H9 (cell line): ENCODE results near the gene DIP2A. TPM values are rescaled to one million over a fixed set of nuclear protein-coding genes. Genes with fewer than 3 reads are reported as not detected.
A peak's percentile ranks its signal among the peaks of the same experiment; 100 is the strongest.

Experiments
- DNase-seq: peaks from one replicate; pipeline ENCODE4 v3.0.0-alpha.2; 2017
- H2AFZ ChIP-seq: one replicate; pipeline ENCODE4 v1.6.1; 2013; ENCODE audit warnings: mild to moderate bottlenecking, low read length, control low read depth, moderate library complexity
- H2AK5ac ChIP-seq: 2 replicates; pipeline ENCODE4 v1.6.1; 2013; ENCODE audit warnings: low read length, control low read depth, mixed read lengths; ENCODE audit not compliant: insufficient read length
- H2BK120ac ChIP-seq: one replicate; pipeline ENCODE4 v1.6.1; 2013; ENCODE audit warnings: low read depth, mild to moderate bottlenecking, low read length, control low read depth, inconsistent platforms; ENCODE audit not compliant: poor library complexity, severe bottlenecking
- H2BK12ac ChIP-seq: 2 replicates; pipeline ENCODE4 v1.6.1; 2013; ENCODE audit warnings: low read length, control low read depth, mixed read lengths, low read depth; ENCODE audit not compliant: insufficient read length
- H2BK15ac ChIP-seq: 2 replicates; pipeline ENCODE4 v1.6.1; 2013; ENCODE audit warnings: low read depth, low read length, control low read depth
- H2BK20ac ChIP-seq: one replicate; pipeline ENCODE4 v1.6.1; 2013; ENCODE audit warnings: low read depth, mild to moderate bottlenecking, low read length, control low read depth, inconsistent platforms; ENCODE audit not compliant: poor library complexity, severe bottlenecking
- H2BK5ac ChIP-seq: 2 replicates; pipeline ENCODE4 v1.6.1; 2013; ENCODE audit warnings: low read length, control low read depth, mixed read lengths; ENCODE audit not compliant: insufficient read length
- H3K14ac ChIP-seq: 2 replicates; pipeline ENCODE4 v1.6.1; 2013; ENCODE audit warnings: low read length, control low read depth; ENCODE audit not compliant: insufficient read depth
- H3K18ac ChIP-seq: 2 replicates; pipeline ENCODE4 v1.6.1; 2013; ENCODE audit warnings: low read depth, mild to moderate bottlenecking, mixed read lengths, low read length, control low read depth; ENCODE audit not compliant: insufficient read length
- H3K23ac ChIP-seq: 2 replicates; pipeline ENCODE4 v1.6.1; 2013; ENCODE audit warnings: low read length, control low read depth, mixed read lengths, low read depth; ENCODE audit not compliant: insufficient read length
- H3K23me2 ChIP-seq: 2 replicates; pipeline ENCODE4 v1.6.1; 2013; ENCODE audit warnings: low read depth, mild to moderate bottlenecking, mixed read lengths, low read length, control low read depth; ENCODE audit not compliant: insufficient read length, poor library complexity, severe bottlenecking
- H3K27ac ChIP-seq: 2 replicates; pipeline ENCODE4 v1.5.1; 2013; ENCODE audit warnings: low read length, control low read depth, mixed read lengths, low read depth; ENCODE audit not compliant: insufficient read length
- H3K27me3 ChIP-seq: 2 replicates; pipeline ENCODE4 v1.6.1; 2013; ENCODE audit warnings: low read length, control low read depth, inconsistent platforms; ENCODE audit not compliant: insufficient read depth
- H3K4ac ChIP-seq: 2 replicates; pipeline ENCODE4 v1.6.1; 2013; ENCODE audit warnings: low read depth, mild to moderate bottlenecking, control low read depth, inconsistent platforms, low read length, moderate library complexity
- H3K4me1 ChIP-seq: 2 replicates; pipeline ENCODE4 v1.6.1; 2013; ENCODE audit warnings: low read length, control low read depth, inconsistent platforms; ENCODE audit not compliant: insufficient read depth
- H3K4me2 ChIP-seq: 2 replicates; pipeline ENCODE4 v1.6.1; 2013; ENCODE audit warnings: low read length, control low read depth, mixed read lengths; ENCODE audit not compliant: insufficient read length, insufficient read depth
- H3K56ac ChIP-seq: 2 replicates; pipeline ENCODE4 v1.6.1; 2013; ENCODE audit warnings: low read depth, mild to moderate bottlenecking, mixed read lengths, low read length, control low read depth; ENCODE audit not compliant: insufficient read length
- H3K79me1 ChIP-seq: 2 replicates; pipeline ENCODE4 v1.6.1; 2013; ENCODE audit warnings: low read depth, mild to moderate bottlenecking, moderate library complexity, low read length, control low read depth, inconsistent platforms; ENCODE audit not compliant: insufficient read depth, poor library complexity, severe bottlenecking
- H3K79me2 ChIP-seq: 2 replicates; pipeline ENCODE4 v1.6.1; 2013; ENCODE audit warnings: low read length, control low read depth, inconsistent platforms; ENCODE audit not compliant: insufficient read depth
- H3K9ac ChIP-seq: 2 replicates; pipeline ENCODE4 v1.6.1; 2013; ENCODE audit warnings: low read length, control low read depth, mixed read lengths; ENCODE audit not compliant: insufficient read length; ENCODE audit errors: extremely low read depth
- H3K9me3 ChIP-seq: one replicate; pipeline ENCODE4 v1.6.1; 2013; ENCODE audit warnings: low read depth, low read length, inconsistent platforms; ENCODE audit not compliant: control insufficient read depth
- H3T11ph ChIP-seq: one replicate; pipeline ENCODE4 v1.6.1; 2013; ENCODE audit warnings: mild to moderate bottlenecking, low read length, control low read depth, inconsistent platforms
- H4K20me1 ChIP-seq: one replicate; pipeline ENCODE4 v1.6.1; 2013; ENCODE audit not compliant: control insufficient read depth, insufficient read length, insufficient read depth
- H4K5ac ChIP-seq: 2 replicates; pipeline ENCODE4 v1.6.1; 2013; ENCODE audit warnings: low read depth, mild to moderate bottlenecking, mixed read lengths, low read length, control low read depth; ENCODE audit not compliant: insufficient read length
- H4K8ac ChIP-seq: replicated peaks from 2 replicates; pipeline ENCODE4 v1.6.1; 2013; ENCODE audit warnings: low read length, control low read depth, mixed read lengths, low read depth; ENCODE audit not compliant: insufficient read length
- H4K91ac ChIP-seq: 2 replicates; pipeline ENCODE4 v1.6.1; 2013; ENCODE audit warnings: low read depth, mild to moderate bottlenecking, moderate library complexity, mixed read lengths, low read length, control low read depth; ENCODE audit not compliant: insufficient read length
- H3K27ac Mint-ChIP-seq, 3 experiments: 2 replicates in 2 of 3; 3 replicates in 1 of 3; pipeline ENCODE4 v1.8.0; 2020 to 2021; ENCODE audit warnings: mixed read lengths in 3 of 3, mild to moderate bottlenecking in 1 of 3, moderate library complexity in 1 of 3
- H3K27me3 Mint-ChIP-seq: 2 replicates; pipeline ENCODE4 v1.8.0; 2021; ENCODE audit warnings: low read depth, mild to moderate bottlenecking, moderate library complexity, mixed read lengths
- H3K36me3 Mint-ChIP-seq, 3 experiments: 2 replicates in 2 of 3; 3 replicates in 1 of 3; pipeline ENCODE4 v1.8.0; 2020 to 2021; ENCODE audit warnings: low read depth in 3 of 3, mixed read lengths in 3 of 3; ENCODE audit not compliant: insufficient read depth in 1 of 3
- H3K4me1 Mint-ChIP-seq, 2 experiments: 2 replicates each; pipeline ENCODE4 v1.8.0; 2020; ENCODE audit warnings: mixed read lengths in 2 of 2
- H3K4me3 Mint-ChIP-seq, 2 experiments: 2 replicates in 1 of 2; 3 replicates in 1 of 2; pipeline ENCODE4 v1.8.0; 2020 to 2021; ENCODE audit warnings: mild to moderate bottlenecking in 2 of 2, mixed read lengths in 2 of 2, moderate library complexity in 1 of 2
- H3K9me3 Mint-ChIP-seq, 2 experiments: 2 replicates in 1 of 2; 3 replicates in 1 of 2; pipeline ENCODE4 v1.8.0; 2020; ENCODE audit warnings: mild to moderate bottlenecking in 2 of 2, mixed read lengths in 2 of 2, moderate library complexity in 1 of 2
- WGBS: extraction: QIAGEN DNeasy Blood & Tissue Kit; methylation state at CpG from one replicate; pipeline ENCODE4 v1.1.7; 2013; ENCODE audit warnings: missing lambda C conversion rate, low lambda C conversion rate, mixed read lengths; ENCODE audit not compliant: insufficient read length; ENCODE audit errors: extremely low coverage; 5-methylcytosine and 5-hydroxymethylcytosine counted together
- total RNA-seq: library from RNA; stranded (reverse); gene quantifications from 2 replicates; pipeline ENCODE4 v1.2.1, GENCODE V29; 2021
- TF ChIP-seq, protein P1 (sequence below): fragments of 200-600 bp; sonication (generic); conservative IDR thresholded peaks from 3 replicates; pipeline ENCODE4 v1.8.0; 2021; ENCODE audit warnings: antibody characterized with exemption, mild to moderate bottlenecking

DIP2A gene
- total RNA-seq, 1 experiment from 2014 or later: 25.2 TPM

DNA sequence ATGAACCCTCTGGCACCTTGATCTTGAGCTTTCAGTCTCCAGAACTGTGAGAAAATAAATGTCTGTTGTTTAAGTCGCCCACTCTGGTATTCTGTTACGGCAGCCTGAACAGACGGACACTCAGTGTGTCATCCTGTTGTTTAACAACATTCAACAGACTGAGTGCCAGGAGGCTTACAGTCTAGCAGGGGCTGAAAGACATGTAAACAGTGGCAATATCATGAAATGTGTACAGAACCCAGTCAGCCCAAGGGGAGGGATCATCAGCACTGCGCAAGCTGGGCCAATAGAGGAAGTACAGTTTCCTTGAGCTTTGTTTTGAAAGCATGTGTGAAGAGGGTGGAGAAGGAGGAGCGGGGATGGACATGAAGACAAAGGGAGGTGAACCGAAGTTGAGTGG, 13.6 kb downstream of the DIP2A start:
- H3K23ac ChIP-seq: no peak overlapping the region
- no peak overlapping the region for H4K8ac ChIP-seq
- no peak overlapping the region for H2BK120ac ChIP-seq
- no peaks in the 10 kb centered on the region for H3K9me3 ChIP-seq
- H3K4me2 ChIP-seq: no peak overlapping the region
- no peak overlapping the region for H2BK15ac ChIP-seq
- no peak overlapping the region for H4K91ac ChIP-seq
- no peaks in the 10 kb centered on the region for H3K4me1 Mint-ChIP-seq
- H3T11ph ChIP-seq: no peak overlapping the region
- H4K20me1 ChIP-seq: no peaks in the 10 kb centered on the region
- no peak overlapping the region for H3K14ac ChIP-seq
- H3K9ac ChIP-seq: no peak overlapping the region
- H2BK12ac ChIP-seq: no peak overlapping the region
- no peak overlapping the region for H3K4me3 Mint-ChIP-seq
- H3K18ac ChIP-seq: no peak overlapping the region
- no peaks in the 10 kb centered on the region for H3K27me3 ChIP-seq
- H2BK20ac ChIP-seq: no peak overlapping the region
- H3K4ac ChIP-seq: no peak overlapping the region
- no peak overlapping the region for H3K27ac ChIP-seq
- H2AFZ ChIP-seq: no peak overlapping the region
- H3K23me2 ChIP-seq: no peaks in the 10 kb centered on the region
- H3K9me3 Mint-ChIP-seq: no peaks in the 10 kb centered on the region
- H3K27me3 Mint-ChIP-seq: no peaks in the 10 kb centered on the region
- WGBS: no CpG with 5 or more reads among the region's 6 CpGs
- no peak overlapping the region for H3K56ac ChIP-seq
- no peak for DNase-seq
- no peak overlapping the region for H4K5ac ChIP-seq
- peak overlapping the region in 2 of 3 experiments; percentile 3 to 31; a peak in 4 of 7 replicates for H3K27ac Mint-ChIP-seq
- TF ChIP-seq, protein P1, sequence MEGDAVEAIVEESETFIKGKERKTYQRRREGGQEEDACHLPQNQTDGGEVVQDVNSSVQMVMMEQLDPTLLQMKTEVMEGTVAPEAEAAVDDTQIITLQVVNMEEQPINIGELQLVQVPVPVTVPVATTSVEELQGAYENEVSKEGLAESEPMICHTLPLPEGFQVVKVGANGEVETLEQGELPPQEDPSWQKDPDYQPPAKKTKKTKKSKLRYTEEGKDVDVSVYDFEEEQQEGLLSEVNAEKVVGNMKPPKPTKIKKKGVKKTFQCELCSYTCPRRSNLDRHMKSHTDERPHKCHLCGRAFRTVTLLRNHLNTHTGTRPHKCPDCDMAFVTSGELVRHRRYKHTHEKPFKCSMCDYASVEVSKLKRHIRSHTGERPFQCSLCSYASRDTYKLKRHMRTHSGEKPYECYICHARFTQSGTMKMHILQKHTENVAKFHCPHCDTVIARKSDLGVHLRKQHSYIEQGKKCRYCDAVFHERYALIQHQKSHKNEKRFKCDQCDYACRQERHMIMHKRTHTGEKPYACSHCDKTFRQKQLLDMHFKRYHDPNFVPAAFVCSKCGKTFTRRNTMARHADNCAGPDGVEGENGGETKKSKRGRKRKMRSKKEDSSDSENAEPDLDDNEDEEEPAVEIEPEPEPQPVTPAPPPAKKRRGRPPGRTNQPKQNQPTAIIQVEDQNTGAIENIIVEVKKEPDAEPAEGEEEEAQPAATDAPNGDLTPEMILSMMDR: no peak
- no peak overlapping the region for H2AK5ac ChIP-seq
- no peak overlapping the region for H2BK5ac ChIP-seq
- no peaks in the 10 kb centered on the region for H3K79me1 ChIP-seq
- H3K79me2 ChIP-seq: no peaks in the 10 kb centered on the region
- peaks cover 2 to 4% (median 2%) of the 10 kb centered on the region in 3 experiments; a peak in 4 of 7 replicates for H3K36me3 Mint-ChIP-seq
- H3K4me1 ChIP-seq: no peaks in the 10 kb centered on the region
